Psoas muscle (tissue), 8 donors: ENCODE measurements around the gene LDAH. TPM values are rescaled to one million over a fixed set of nuclear protein-coding genes. Genes with fewer than 3 reads are reported as not detected.

Experiments
- ATAC-seq, 4 donors: fragments of 200-7000 bp; cut with Tn5 transposase; one replicate each; pipeline ENCODE4 v1.9.1; 2020; ENCODE audit warnings: moderate library complexity in 3 of 4, mild to moderate bottlenecking in 2 of 4
- DNase-seq, 2 donors: peaks; one replicate each; pipeline ENCODE4 v3.0.0-alpha.2; 2020
- H3K27ac ChIP-seq: fragments of 200-600 bp; one replicate; pipeline ENCODE4 v1.8.0; 2022
- H3K27me3 ChIP-seq, 3 donors: fragments of 200-600 bp in 1 of 3; one replicate each; pipeline versions ENCODE4 v1.6.1 to v1.8.0; 2013 to 2022; ENCODE audit warnings: low read length in 2 of 3, mild to moderate bottlenecking in 2 of 3, moderate library complexity in 1 of 3; ENCODE audit not compliant: insufficient read depth in 3 of 3
- H3K36me3 ChIP-seq, 2 donors: fragments of 200-600 bp in 1 of 2; one replicate each; pipeline versions ENCODE4 v1.6.1 to v1.8.0; 2013 to 2022; ENCODE audit warnings: low read depth in 1 of 2, mild to moderate bottlenecking in 1 of 2, moderate library complexity in 1 of 2; ENCODE audit not compliant: insufficient read depth in 1 of 2
- H3K4me1 ChIP-seq: fragments of 200-600 bp; one replicate; pipeline ENCODE4 v1.8.0; 2022
- H3K4me3 ChIP-seq: fragments of 200-600 bp; one replicate; pipeline ENCODE4 v1.8.0; 2022; ENCODE audit warnings: mild to moderate bottlenecking
- H3K9me3 ChIP-seq: fragments of 200-600 bp; one replicate; pipeline ENCODE4 v1.8.0; 2022
- CTCF ChIP-seq: fragments of 200-600 bp; IDR thresholded peaks from one replicate; pipeline ENCODE4 v1.8.0; 2022; ENCODE audit warnings: antibody characterized with exemption
- WGBS, 3 donors: extraction: QIAGEN DNeasy Blood & Tissue Kit; methylation state at CpG; one replicate each; pipeline versions ENCODE4 v1.1.6 to v1.1.7; 2013; 5-methylcytosine and 5-hydroxymethylcytosine counted together
- intact Hi-C, 2 donors: fragments of 100-400 bp; cut with DNase I; formaldehyde crosslinking; loops; one replicate each; pipeline versions ENCODE4 v1.11.0 to v1.14.2; 2022
- polyA plus RNA-seq, 3 donors: library from polyadenylated mRNA; stranded (reverse); fragments of 200-250 nt; gene quantifications; one replicate each; pipeline ENCODE4 v1.2.3, GENCODE V29; 2013
- total RNA-seq, 4 donors: library from RNA; stranded (reverse); fragmentation: NEBNext Ultra II Directional in 2 of 4; extraction: Animal tissue kit (Norgen Biotek cat#: 25700) in 2 of 4; gene quantifications; one replicate each; pipeline versions ENCODE4 v1.2.1 to v1.2.4, GENCODE V29; 2021 to 2023
- donor health status: healthy with polysubstance abuse.
- donor health status: DM: no; HTN: no; CAD: no; lungs with moderate emphysema.
- donor health status: Bipolar disorder and iron deficiency.
- donor health status: healthy.
- donor health status: DM: yes; HTN: yes; CAD: no.
- donor health status: DM: no; HTN: no; CAD: no.
- donor health status: DM: no; HTN: no; CAD: no.
- donor health status: DM: yes; HTN: yes; CAD: no.

LDAH gene
- total and polyA plus RNA-seq, 7 donors = 0.56 to 1.9 (median 1.6) TPM

- ATAC-seq = no peak
- H3K27ac ChIP-seq = no peak overlapping the region
- 78 to 87% (median 85%) methylated on average over 3 of the region's 3 CpGs for WGBS, 3 donors
Observed at GRCh38 chr2:20737505-20737904, 85.4 kb downstream of the LDAH start.

GRCh38 chr2:20728114-20728758 is 94.7 kb downstream of the LDAH start:
- ATAC-seq = no peak

More at GRCh38 chr2:20737505-20737904, 85.4 kb downstream of the LDAH start:
- no peak for DNase-seq
- Histone ChIP-seq H3K27me3 (no peaks in the 10 kb centered on the region), H3K36me3 (no peaks in the 10 kb centered on the region), H3K4me1 (no peaks in the 10 kb centered on the region), H3K9me3 (no peaks in the 10 kb centered on the region), H3K4me3 (no peak overlapping the region)
- no peak for TF ChIP-seq CTCF
- intact Hi-C loops = no loop called here

GRCh38 chr2:20726913-20727312 is 96.0 kb downstream of the LDAH start:
- Histone ChIP-seq H3K9me3 (no peaks in the 10 kb centered on the region), H3K27me3 (no peaks in the 10 kb centered on the region), H3K36me3 (no peaks in the 10 kb centered on the region), H3K4me1 (no peaks in the 10 kb centered on the region), H3K4me3 (no peak overlapping the region), H3K27ac (no peak overlapping the region)
- no peak for ATAC-seq
- 96 to 97% (median 97%) methylated on average over 5 of the region's 5 CpGs for WGBS, 3 donors
- TF ChIP-seq CTCF = no peak
- no peak for DNase-seq
- intact Hi-C loops = no loop called here

More at GRCh38 chr2:20728114-20728758, 94.7 kb downstream of the LDAH start:
- 43 to 57% (median 51%) methylated on average over 4 of the region's 4 CpGs for WGBS, 3 donors
- Histone ChIP-seq H3K27ac (no peak overlapping the region), H3K4me3 (no peak overlapping the region), H3K4me1 (no peaks in the 10 kb centered on the region), H3K36me3 (no peaks in the 10 kb centered on the region), H3K27me3 (no peaks in the 10 kb centered on the region), H3K9me3 (no peaks in the 10 kb centered on the region)
- no peak for DNase-seq
- TF ChIP-seq CTCF = no peak
- intact Hi-C loops = no loop called here

GRCh38 chr2:20725782-20726181 is 97.1 kb downstream of the LDAH start:
- Histone ChIP-seq H3K9me3 (no peaks in the 10 kb centered on the region), H3K36me3 (no peaks in the 10 kb centered on the region), H3K27ac (no peak overlapping the region), H3K4me1 (no peaks in the 10 kb centered on the region), H3K27me3 (no peaks in the 10 kb centered on the region), H3K4me3 (no peak overlapping the region)
- ATAC-seq (no peak), DNase-seq (no peak)
- TF ChIP-seq CTCF = no peak
- intact Hi-C loops = no loop called here
- 92 to 95% (median 92%) methylated on average over 2 of the region's 2 CpGs for WGBS, 3 donors
